Fibroblast of peridontal ligament (primary cell): ENCODE measurements around the gene VWDE.

Experiments
- DNase-seq: peaks from one replicate; pipeline ENCODE4 v3.0.0-alpha.2; 2010; ENCODE audit errors: extremely low read depth

VWDE gene

GRCh38 chr7:12328888-12329770, 74.5 kb downstream of the VWDE start:
- DNase-seq, result no peak

DNA sequence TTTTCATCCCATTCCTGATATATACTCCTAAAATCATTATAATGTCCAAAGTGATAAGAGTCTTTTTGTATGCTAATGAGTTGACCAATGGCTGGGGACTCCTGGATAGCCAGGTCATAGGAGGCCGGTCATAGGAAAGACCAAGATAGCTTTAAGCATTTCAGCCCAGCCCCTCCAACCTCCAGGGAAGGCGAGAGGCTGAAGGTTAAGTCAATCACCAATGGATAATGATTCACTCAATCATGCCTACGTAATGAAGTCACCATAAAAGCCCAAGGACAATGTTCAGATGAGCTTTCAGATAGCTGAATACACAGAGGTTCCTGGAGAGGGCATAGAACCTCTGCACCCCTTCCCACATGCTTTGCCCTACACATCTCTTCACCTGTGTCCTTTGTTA, 75.7 kb downstream of the VWDE start:
- no peak for DNase-seq

DNA sequence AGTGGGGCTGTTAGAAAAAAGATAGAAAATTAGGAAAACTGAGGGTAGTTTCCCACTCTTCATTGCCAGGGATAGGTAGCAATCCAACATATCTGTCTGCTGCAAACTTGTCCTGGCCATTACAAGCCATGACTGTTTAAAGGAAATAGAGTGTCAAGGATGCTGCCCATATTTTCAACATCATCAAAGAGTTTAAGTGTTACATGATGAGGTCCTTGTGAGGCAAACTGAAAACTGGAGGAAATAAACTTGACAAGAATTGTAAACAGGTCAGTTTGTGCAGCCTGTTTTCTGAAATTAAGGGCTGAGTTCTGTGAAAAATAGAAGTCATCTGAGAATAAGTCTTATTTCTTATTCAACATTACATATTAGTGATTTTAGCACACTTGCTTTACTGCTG, 78.0 kb downstream of the VWDE start:
- no peak for DNase-seq

DNA sequence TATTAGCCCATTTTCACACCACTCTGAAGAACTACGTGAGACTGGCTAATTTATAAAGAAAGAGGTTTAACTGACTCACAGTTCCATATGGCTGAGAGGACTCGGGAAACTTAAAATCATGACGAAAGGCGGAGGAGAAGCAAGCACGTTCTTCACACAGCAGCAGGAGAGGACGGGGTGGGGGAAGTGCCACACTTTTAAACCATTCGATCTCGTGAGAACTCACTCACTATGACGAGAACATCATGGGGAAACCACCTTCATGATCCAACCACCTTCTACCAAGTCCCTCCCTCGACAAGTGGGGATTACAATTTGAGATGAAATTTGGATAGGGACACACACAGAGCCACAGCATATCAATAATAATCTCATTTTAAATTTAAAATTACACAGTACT, 80.2 kb downstream of the VWDE start:
- no peak for DNase-seq

DNA sequence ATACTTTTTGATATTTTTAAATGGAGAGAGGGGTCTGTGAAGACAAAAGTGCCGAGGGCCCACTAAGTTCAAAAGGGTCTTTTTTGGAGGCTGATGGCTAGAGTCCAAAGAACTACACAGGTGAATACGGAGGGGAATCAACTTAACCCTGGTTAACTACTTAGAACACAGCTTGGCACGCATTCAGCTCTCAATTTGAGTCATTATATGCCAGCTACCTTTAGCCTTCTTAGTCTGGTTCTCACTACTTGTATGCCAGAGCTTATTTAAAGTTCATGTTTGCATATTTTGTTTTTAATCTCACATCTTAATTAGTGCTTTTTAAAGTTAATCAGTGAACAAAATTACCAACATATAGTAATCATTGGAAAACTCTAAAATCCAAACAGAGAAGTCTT, 80.8 kb downstream of the VWDE start:
- no peak for DNase-seq

GRCh38 chr7:12322284-12322902, 81.3 kb downstream of the VWDE start:
- peak; percentile 45 for DNase-seq

GRCh38 chr7:12320987-12321647, 82.5 kb downstream of the VWDE start:
- peak; percentile 6 for DNase-seq

DNA sequence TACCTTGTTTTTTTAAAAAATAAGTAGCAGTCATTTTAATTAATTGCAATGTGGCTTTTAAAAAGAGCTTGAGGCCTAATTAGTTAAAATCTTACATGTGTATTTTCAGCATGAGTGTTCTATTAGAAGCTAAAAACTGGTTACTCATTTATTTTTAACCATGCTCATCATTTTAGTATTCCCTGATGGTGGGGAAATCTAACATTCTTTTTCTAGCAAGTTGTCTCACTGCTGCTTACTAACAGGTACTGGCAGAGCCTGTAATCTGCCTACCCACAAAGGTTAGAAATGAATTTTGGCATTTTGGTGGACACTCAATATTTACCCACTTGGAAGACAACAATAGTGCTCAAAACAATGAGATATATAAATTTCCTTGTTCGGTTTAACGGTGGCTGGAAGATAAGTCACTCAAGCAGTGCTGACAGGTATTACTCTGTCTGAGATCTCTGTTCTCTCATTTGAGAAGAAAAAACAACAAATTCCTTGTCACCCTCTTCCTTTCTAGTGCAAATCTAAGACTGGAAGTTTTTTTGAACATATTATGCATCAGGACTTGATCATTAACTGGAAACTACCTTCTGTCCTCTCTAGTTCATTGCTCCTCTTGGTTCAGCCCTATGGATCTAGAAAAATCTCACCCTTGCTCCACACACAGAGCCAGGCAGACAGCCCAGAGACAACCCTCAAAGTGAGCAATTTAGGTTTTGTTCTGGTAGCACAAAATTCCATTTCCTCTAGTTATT, 83.3 kb downstream of the VWDE start:
- DNase-seq, result no peak

DNA sequence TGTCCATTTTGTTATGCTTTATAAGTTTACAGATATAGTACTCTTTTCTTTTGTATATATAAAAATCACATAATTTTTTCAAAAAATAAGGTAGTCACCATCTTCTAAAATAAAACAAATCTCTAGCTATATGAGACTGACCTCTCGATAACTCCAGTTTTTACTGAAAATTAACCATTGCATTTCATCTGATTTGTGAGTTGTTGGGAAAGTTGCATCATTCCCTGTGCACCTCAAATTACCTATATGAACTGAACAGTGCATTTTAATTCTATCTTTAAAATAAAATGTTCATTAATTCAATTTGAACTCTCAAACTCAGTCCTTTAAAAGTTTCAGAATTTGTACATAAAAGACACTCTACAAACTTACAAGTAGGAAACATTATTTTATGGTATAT, 86.0 kb downstream of the VWDE start:
- DNase-seq, result no peak

- DNase-seq, result no peak
Observed at GRCh38 chr7:12316925-12317324, 86.7 kb downstream of the VWDE start.

DNA sequence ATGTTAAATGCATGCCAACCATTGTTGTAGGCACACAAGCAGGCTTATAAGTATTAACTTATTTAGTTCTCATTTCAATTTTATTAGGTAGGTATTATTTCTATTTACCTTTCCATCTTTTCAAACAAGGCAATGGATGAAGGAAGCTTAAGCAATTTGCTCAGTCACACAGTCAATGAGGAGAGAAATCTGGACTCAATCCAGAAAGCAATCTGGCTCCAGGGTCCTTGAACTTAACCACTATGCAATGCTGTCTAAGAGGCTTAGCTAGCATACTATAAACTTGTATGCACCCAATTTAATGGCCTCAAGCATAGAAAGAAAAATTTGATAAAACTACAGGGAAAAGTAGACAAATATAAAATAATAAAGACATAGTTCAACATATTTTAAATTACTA, 88.6 kb downstream of the VWDE start:
- no peak for DNase-seq

- no peak for DNase-seq
Observed at GRCh38 chr7:12314199-12314598, 89.5 kb downstream of the VWDE start.

GRCh38 chr7:12305502-12305901, 98.2 kb downstream of the VWDE start:
- DNase-seq, result no peak

DNA sequence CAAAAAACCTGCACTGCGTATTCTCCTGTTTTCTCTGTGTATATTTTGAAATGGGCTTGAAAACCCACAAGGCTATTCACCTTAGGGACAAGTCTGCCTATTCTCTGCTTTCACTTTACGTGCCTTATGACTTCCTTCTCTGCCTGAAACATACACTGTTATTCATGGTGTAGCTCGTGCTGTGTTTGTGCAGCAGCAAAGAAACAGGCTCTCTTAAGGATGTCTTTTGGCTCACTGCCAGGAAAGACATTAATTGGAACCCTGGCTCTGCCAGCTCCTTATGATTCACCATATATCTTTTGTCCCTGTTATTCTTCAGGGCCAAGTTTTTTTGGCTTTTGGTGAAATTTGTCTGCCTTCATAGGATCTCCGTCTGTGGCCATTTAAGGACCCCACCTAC, 100.2 kb downstream of the VWDE start:
- DNase-seq, result no peak

- no peak for DNase-seq
Observed at GRCh38 chr7:12303062-12303461, 100.6 kb downstream of the VWDE start.

DNA sequence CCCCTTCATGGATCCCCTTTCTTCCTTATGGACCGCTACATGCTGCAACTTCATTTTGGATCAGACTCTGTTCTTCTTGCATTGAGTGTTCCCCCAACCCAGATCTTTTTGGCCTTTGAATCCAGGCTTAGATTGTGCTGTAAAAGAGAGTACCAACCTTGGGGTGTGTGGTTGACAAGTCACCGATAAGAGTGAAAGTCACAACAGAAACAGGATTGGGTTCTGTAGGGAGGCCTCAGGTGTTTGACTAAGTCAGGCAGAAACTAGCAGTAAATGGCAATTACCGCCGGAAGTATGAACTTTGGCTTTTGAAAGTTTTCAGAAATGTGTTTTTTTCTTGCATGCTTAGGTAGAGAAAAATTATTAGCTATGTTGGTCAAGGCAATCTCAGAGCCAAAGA, 103.2 kb downstream of the VWDE start:
- DNase-seq, result no peak

DNA sequence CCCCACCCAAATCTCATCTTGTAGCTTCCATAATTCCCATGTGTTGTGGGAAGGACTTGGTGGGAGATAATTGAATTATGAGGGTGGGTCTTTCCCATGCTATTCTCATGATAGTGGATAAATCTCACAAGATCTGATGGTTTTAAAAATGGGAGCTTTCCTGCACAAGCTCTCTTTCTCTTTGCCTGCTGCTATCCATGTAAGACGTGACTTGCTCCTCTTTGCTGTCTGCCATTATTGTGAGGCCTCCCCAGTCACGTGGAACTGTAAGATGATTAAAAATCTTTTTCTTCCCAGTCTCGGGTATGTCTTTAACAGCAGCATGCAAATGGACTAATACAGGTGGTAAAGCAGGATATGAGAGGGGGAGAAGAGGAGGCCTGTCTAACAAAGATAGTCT, 104.3 kb downstream of the VWDE start:
- DNase-seq, result no peak

GRCh38 chr7:12297283-12298108, 106.2 kb downstream of the VWDE start:
- DNase-seq, result no peak

DNA sequence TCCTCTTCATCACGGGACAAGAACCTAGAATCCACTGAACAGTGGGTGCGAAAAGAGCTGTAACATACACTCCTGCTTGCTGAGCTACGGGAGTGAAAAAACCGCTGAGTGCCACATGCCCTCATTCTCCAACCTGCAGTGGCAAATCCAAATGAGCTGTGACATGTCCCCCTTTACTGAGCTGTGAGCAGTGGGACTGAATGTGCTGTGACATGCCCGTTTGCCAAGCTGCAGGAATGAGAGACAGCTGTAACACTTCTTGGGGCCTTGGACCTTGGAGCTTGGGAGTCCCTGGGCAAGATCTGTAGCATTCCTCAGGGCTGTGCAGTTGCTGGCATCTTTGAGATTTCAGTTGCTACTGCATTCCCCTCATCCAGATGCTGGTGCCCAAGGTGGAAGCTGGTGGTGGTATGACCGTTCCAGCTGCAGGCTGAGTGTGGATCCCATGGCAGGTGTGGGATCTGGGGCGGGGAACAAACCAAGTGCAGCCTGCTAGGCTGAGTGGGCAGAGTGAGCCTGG, 107.6 kb downstream of the VWDE start:
- no peak for DNase-seq

DNA sequence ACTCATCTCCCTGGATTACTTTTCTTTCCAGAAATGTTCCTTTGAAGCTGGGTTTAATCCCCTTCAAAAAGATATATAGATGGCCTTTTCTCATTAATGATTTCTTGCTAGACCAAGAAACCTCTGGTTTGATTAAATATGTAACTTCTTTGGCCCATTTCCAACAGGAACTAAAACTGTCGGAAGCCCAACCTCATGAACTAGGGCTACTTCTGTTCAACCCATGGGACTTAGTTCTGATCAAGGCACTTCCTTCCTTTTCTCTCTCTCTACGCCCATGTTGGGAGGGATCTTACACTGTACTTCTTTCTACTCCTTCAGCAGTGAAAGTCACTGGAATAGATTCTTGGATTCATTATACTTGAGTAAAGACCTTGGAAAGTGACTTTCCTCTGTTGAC, 109.0 kb downstream of the VWDE start:
- no peak for DNase-seq

- no peak for DNase-seq
Observed at GRCh38 chr7:12291870-12292269, 111.8 kb downstream of the VWDE start.
